Pons (tissue), 1 donor: ENCODE measurements around the gene CELA2A.
"Not testable (repeated sequence)": the region's sequence is repeated elsewhere in the genome, so short reads cannot be mapped to it uniquely, and the experiment has no call there.

Experiments used
- DNase-seq: peaks from one replicate; pipeline ENCODE4 v3.0.0-alpha.2; 2016; ENCODE audit warnings: low spot score

Gene CELA2A

DNA sequence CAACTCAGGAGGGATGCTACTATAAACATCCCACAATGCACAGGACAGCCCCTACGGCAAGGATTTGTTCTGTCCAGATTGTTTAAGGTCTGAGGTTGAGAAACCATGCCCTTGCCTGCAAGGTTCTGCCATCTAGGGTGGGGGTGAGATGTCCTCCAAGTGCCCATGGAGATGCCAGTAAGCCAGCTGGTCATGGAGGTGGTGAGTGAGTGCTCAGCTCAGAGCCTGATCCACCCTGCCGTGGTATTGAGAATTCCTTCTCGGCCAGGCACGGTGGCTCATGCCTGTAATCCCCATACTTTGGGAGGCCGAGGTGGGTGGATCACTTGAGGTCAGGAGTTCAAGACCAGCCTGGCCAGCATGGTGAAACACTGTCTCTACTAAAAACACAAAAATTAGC is 31.6 kb upstream of the CELA2A start:
- no peak for DNase-seq

DNA sequence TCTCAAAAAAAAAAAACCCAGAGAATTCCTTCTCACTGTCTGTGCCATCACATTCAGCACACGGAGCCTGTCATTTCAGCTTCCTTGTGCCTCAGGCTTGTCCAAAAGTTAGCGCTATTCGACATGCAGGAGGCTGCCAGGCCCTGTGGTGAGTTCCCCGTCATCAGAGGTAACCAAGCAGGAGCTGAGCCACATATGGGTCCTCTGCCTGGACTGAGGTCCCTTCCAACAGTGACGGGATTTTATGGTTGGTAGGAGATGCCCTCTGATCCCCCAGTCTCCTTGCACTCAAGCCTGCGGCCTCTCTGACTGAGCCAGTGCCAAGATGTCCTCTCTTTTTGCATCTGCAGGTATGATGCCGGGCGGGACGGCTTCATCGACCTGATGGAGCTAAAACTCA is 31.0 kb upstream of the CELA2A start:
- no peak for DNase-seq

DNA sequence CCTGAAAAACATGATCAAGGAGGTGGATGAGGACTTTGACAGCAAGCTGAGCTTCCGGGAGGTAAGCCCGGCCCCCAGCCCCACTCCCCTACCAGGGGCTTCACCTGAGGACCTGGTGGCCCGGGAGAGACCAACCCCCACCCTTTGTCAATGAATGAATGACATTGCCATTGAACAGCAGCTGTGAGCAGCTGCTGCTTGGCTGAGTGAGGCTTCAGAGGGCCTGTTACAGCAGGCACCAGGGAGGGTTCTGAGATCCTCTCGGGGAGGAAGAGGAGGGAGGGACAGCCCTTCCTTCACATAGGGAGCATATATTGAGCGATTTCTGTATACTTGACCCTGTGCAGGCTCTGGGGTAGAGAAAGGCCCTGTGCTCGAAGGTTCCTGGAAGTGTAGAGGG is 30.6 kb upstream of the CELA2A start:
- DNase-seq: no peak

DNA sequence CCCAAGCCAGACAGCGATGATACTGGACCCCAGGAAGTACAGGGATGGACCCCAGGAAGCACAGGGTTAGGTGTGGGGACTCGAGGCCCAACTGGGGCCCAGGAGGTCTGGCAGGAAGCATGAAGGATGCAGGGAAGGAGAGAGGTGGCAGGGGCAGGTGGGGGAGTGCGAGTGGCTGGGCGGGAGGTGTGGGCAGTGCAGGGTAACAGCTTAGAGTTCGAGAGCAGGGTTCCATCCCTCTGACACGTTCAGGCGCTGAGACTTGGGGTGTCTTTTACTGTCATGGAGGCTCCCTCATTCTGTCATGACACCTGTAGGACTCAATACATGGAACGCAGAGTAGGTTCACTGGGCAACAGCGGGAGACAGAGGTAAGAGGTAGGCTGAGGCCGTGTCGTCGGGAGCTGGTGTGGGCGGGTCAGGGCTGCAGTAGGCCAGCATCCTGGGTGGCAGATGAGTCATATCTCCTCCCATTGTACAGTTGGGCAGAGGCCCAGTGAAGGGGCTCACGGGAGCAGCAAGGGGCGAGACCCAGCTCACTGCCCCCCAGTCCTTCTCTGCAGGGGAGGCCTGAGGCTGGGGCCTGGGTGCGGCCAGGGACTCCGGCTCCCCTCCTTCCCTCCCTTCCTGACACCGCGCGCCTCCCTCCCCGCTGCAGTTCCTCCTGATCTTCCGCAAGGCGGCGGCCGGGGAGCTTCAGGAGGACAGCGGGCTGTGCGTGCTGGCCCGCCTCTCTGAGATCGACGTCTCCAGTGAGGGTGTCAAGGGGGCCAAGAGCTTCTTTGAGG is 29.8 kb upstream of the CELA2A start:
- no peak for DNase-seq

DNA sequence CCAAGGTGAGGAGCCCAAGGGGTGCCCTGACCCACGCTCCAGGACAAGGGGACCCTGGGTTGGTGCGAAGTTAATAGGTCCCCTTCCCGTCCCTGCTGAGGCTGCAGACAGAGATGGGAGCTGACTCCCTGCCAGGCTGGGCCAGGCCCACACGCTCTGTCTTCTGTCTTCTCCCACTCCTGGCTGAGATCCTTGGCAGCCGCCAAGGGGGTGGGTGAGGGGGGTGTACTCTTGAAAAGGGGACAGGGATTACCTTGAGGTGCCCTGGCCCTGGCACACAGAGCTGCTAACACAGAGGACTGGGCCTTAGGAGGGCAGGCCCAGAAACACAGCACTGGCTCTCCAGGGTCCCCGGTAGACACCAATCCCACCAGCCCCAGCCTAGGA is 29.3 kb upstream of the CELA2A start:
- DNase-seq: no peak

DNA sequence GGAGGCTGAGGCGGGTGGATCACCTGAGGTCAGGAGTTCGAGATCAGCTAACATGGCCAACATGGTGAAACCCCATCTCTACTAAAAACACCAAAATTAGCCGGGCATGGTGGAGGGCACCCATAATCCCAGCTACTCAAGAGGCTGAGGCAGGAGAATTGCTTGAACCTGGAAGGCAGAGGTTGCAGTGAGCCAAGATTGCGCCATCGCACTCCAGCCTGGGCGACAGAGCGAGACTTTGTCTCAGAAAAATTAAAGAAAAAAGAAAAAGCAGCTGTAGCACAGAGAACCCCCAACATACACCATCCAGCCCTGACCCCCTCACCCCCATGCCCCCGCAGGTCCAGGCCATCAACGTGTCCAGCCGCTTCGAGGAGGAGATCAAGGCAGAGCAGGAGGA is 28.3 kb upstream of the CELA2A start:
- DNase-seq: not testable (repeated sequence)

DNA sequence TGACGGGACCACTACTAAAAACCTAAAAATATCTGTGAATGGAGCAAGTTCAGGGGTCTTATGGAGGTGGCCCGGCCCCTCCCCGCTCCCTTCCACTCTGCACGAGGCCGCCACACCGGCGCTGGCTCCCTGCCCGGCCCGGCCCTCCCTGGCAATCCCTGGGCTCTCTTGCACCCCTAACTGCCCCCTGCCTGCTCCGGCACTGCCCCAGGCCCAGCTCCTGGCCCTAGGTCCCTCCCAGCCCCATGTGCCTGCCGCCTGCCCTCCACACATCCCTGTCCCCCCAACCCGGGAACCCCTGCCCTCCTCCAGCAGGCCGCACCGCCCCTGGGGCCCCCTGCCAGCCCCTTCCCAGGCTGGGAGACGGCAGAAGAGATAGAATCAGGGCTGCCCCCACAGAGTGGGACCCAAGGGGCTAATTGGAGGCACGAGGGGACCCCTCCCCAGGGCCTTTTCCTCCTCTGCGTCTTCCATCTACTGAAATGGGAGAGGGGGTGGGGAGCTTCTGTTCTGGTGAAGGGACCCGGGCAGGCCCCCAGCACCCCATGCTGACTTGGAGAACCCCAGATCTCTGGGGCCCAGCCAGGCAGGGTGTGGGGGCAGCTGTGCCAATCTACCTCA is 27.6 kb upstream of the CELA2A start:
- DNase-seq: no peak

DNA sequence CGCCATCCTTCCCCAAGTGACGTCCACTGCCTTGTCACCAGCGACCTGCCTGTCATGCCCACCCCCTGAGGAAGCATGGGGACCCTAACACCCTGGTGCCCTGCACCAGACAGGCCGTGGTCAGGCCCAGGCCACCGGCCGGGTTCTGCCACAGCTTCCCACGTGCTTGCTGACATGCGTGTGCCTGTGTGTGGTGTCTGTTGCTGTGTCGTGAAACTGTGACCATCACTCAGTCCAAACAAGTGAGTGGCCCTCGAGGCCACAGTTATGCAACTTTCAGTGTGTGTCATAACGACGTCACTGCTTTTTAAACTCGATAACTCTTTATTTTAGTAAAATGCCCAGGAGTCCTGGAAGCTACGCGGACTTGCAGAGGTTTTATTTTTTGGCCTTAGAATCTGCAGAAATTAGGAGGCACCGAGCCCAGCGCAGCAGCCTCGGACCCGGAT is 26.8 kb upstream of the CELA2A start:
- no peak for DNase-seq

DNA sequence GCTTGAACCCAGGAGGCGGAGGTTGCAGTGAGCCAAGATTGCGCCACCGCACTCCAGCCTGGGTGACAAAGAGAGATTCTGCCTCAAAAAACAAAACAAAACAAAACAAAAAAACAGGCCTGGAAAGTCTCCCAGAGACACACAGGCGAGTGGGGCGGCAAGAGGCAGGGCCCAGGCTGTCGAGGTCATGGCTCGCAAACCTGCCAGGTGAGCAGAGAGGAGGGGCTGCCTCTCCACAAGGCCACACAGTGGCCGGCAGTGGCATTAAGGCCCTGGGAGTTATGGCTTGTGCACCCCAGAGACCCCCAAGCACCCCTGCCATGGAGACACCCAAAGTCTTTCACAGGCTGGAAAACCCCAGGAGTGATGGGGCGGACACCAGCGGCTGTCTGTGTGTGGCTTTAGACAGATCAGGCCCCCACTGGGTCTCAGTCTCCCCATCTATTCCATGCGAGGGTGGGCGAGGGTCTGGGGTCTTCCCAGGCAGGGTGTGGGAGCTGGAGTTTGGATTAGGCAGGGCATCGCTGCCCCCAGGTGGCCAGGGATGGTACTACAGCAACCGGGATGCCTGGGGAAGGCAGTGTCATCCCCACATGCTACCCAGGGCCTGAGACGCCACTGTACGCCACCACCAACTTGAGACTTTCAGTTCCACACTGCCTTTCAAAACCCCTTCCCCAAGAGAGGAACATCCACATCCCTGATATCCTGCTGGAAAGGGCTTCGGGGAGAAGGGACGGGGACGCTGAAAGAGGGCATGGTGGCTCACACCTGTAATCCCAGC is 25.6 kb upstream of the CELA2A start:
- DNase-seq: peak; percentile 55

DNA sequence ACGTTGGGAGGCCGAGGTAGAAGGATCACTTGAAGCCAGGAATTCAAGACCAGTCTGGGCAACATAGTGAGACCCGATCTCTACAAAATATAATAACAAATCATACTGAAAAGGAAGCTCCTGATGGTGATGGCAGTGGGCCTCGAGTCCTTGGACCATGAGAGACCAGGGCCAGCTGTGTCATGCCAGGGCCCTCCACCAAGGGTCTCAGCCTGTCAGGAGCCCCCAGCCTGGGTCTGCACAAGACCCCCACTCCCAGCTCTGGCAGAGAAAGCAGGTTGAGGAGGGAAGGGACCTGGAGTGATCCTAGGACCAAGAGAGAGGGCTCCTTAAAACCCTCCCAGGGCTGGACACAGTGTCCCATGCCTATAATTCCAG is 25.0 kb upstream of the CELA2A start:
- DNase-seq: no peak

DNA sequence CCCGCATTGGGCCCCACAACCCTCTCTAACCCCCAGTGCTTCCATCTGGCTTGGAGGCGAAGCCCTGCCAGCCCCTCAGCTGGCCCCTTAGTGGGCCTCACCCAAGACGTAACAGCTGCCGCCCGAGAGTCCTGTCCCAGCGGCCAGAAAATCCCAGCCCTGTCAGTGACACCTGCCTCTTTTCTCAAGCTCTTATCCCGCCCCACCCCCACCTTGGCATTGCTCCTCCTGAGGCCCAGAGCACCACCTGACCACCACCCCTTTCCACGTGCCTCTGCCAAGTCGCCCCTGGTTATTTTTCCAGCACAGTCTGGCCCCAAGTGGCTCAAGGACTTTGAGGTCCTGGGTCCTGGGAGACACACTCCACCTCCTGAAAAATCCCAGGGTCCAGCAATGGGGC is 24.2 kb upstream of the CELA2A start:
- no peak for DNase-seq

DNA sequence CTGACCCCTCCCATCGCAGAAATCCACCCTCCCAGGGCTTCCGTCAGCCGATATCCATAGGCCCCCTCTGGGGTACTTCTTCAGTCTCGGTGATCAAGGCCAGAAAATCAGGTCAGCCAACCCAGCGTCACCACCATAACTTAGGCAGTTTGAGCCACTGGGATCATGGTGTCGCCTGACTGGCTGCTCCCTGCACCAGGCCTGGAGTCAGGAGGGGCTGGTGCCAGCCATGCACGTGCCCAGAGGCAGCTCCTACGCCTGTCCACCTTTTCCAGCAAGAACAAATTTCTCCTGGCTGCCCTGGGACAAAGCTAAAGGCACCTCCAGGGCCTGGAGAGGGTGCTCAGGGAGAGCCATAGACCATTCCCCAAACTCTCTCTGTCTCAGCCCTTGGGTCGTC is 23.1 kb upstream of the CELA2A start:
- DNase-seq: no peak

DNA sequence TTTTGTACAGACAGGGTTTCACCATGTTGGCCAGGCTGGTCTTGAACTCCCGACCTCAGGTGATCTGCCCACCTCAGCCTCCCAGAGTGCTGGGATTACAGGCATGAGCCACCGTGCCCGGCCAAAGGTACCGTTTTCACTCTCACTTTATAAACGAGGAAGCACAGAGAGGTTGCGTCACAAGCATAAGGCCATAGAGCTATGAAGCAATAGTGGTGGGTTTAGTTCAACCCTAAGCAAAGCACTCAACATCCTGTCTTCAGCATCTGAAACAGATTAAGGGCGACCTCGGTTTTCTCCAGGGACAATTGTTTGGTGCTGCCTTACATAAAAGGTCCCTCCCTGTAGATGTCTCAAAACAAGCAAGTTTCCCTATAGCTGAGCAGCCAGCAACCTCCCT is 21.8 kb upstream of the CELA2A start:
- peak; percentile 42 for DNase-seq

DNA sequence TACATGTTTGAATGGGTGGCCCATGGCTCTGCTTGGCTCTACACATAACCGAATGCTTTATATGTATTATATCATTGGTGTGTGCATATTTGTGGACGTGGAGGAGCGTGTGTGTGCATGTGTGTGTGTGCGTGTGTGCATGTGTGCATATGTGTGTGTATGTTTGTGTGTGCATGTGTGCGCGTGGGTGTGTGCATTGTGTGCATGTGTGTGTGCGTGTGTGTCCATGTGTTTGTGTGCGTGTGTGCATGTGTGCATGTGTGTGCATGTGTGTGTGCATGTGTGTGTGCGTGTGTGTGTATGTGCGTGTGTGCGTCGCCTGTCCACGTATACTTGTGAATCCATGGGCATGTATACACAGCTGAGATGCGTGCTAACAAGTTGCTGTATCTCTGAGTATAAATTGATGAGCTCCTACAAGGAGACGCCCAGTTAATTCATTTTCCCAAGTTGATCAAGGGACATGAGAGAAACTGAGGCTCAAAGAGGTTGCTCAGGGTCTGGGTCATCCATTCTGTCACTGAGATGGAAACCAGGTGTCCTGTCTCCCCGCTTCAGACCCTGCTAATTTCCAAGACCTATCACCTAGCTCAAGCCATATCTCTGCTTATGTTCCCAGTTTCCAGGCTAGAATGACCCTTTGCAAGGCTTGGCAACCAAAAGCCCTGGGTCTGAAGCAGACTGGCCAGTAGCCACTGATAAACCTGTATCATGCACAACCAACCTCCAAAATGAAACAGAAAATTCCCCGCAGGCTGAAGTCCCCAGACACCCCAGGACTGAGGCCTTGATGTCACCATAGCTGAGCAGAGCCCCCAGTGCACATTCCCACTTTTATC is 21.1 kb upstream of the CELA2A start:
- no peak for DNase-seq

DNA sequence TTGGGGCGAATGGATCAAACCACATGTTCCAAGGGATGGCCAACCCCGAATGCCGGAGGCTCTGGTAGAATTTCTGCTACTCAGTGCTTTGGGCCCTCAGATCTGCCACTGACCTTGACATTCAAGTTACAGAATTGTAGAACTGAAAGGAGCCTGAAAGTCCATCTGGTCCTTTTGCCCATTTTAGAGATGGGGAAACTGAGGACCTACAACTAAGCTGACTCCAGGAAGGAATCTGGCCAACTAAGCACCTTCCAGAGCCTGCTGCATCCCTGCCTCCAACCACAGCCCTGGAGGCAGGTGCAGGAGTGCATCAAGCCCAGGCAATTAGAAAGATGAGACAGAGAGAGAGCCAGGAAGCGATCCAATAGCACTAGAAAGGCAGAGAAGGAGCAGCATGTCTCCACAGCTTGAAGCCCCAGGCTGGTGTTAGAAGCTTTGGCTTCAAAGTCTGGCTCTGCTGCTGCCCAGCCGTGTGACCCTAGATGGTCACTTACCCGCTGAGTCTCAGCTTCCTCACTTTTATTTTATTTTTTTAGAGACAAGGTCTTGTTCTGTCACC is 19.6 kb upstream of the CELA2A start:
- DNase-seq: no peak

DNA sequence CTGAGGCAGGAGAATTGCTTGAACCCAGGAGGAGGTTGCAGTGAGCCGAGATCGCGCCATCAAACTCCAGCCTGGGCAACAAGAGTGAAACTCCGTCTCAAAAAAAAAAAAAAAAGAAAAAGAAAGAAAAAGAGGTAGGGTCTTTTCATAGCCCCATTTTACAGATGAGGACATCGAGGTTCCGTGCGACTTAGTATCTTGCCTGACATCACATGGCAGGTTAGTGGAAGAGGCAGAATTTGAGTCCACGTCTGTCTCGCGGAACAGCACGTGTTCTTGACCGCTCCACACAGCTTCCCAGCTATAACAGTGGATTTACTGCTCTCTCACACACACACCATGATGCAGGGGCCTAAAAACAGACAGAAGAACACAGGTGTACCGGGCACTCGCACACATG is 17.2 kb upstream of the CELA2A start:
- DNase-seq: no peak

DNA sequence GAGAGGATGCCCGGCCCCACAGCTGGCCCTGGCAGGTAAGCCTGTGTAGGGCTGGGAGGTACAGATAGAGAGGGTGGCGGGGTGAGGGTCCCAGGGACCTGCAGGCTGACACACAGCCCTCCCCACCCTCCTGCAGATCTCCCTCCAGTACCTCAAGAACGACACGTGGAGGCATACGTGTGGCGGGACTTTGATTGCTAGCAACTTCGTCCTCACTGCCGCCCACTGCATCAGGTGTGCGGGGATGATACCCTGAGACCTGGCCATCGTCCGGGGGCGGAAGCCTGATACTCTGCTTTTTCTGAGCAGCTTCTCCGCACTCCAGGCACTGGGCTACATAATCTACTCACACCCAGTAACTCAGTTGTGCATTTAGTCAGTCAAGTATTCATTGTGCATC is 16.2 kb upstream of the CELA2A start:
- DNase-seq: no peak

DNA sequence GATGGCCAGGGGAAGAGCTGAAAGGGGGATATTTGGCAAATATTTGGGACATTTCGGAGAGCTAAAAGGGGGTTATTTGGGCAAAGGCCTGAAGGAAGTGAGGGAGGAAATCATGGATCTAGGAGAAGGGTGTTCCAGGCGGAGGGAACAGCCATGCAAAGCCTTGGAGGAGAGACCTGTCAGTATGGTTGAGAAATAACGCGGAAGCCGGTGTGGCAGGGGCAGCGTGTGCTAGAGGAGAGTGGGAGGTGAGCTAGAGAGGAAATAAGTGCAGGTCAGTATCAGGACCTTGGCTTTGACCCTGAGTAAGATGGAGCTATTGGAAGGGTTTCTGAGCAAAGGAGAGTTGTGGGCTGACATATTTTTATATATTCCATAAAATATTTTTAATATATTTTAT is 15.3 kb upstream of the CELA2A start:
- DNase-seq: no peak

DNA sequence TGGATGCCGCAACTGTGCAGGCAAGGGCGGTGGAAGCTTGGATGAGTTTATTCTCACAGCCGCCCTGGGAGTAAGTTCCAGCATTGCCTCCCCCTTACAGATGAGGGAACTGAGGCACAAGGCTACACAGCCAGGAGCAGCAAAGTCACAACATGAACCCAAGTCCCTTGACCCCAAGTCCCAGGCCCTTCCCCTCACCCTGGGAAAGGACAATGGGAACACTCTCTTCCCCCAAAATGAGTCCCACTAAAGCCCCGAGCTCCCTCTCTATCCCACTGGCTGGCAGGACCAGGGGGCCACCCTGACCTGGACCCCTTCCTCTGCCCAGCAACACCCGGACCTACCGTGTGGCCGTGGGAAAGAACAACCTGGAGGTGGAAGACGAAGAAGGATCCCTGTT is 14.4 kb upstream of the CELA2A start:
- no peak for DNase-seq

DNA sequence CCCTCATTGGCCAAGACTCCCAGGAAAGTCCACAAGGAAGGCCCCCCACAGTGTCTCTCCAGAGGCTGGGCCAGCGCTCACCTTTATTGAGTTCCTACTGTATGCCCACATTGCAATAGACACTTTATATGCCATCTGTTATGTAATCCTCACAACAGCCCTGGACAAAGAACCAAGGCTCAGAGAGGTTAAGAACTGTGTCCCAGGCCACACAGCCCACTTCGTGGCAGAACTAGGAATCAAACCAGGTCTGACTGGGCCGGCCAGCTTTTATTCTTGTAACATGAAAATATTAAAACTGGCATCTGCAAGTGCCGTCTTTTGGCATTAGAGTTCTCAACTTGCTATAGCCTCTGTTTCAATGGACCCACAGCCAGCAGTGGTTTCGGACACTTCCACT is 13.8 kb upstream of the CELA2A start:
- DNase-seq: no peak

DNA sequence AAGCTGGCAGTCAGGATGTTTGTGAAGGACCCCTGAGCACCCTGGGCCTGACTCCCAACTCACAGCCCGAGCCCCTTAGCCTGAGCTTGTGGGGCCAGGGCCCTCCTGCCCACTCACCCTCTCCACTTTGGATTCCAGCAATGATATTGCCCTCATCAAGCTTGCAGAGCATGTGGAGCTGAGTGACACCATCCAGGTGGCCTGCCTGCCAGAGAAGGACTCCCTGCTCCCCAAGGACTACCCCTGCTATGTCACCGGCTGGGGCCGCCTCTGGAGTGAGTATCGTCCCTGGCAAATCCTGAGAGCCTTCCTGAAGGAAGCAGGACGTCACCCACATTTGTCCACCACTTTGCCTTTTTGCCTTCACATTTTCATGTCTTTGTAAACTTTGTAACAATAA is 13.3 kb upstream of the CELA2A start:
- no peak for DNase-seq
